ENCODE results near the gene ODF2. TPM values are rescaled to one million over a fixed set of nuclear protein-coding genes. Genes with fewer than 3 reads are reported as not detected.

The ODF2 gene
- total and polyA plus RNA-seq, 2 of the 13 experiments (the other 11 are each of a cell fraction or from before 2014, with no cell fraction given) = 9.8 to 31.3 TPM

DNA sequence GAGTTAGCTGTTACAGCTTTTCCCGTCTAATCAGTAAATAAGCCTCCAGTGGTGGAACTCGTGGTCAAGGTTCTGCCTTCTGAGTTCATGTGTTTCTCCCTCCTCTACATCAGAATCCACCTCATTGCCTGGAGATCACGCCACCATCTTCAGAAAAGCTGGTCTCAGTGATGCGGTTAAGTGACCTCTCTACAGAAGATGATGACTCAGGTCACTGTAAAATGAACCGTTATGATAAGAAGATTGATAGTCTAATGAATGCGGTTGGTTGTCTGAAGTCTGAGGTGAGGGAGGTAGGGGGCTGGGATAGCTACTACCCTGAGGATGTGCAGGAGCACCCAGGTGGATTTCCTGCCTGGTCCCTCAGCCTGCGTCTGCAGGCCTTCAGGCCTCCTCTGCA lies 13.3 kb downstream of the ODF2 start:
- no peak for ATAC-seq
- DNase-seq (ENCODE audit: low spot score) = no peak
- ChIA-PET POLR2A (no interaction called here), CTCF (ENCODE audit: low intra/inter-chr PET ratio, low total read pairs) (no interaction called here)
- H3K36me3 ChIP-seq (replicated peaks in 1 of 2; ENCODE audit: control insufficient read depth in 1 of 2, insufficient read depth in 2 of 2, low read length in 2 of 2) = peaks cover 6 to 35% of the 10 kb centered on the region in 2 experiments; a peak in 3 of 5 replicates
- H3K27ac ChIP-seq (ENCODE audit: extremely low read length, insufficient read depth, low read length) = no peak overlapping the region
- in situ Hi-C loops (cut with HindIII; ENCODE audit: extremely low pct_ligation_motif_present, low pct_unique_long_range_greater_than_20kb) = no loop called here
- WGBS (ENCODE audit: low lambda C conversion rate) = 96% methylated on average over 6 of the region's 7 CpGs
- no peaks in the 10 kb centered on the region for H3K4me1 ChIP-seq (ENCODE audit: insufficient read depth, low read length)
- no peaks in the 10 kb centered on the region for H4K20me1 ChIP-seq (ENCODE audit: insufficient read depth, low read length)
- no peak overlapping the region for H2AFZ ChIP-seq (ENCODE audit: low read length)
- no peaks in the 10 kb centered on the region for H3K27me3 ChIP-seq (ENCODE audit: control insufficient read depth in 1 of 2, insufficient read depth in 2 of 2, low read length in 2 of 2)
- H3K4me3 ChIP-seq (replicated peaks in 1 of 3; ENCODE audit: insufficient read depth in 1 of 3, low read depth in 2 of 3, low read length in 3 of 3) = no peak overlapping the region
- H3K9ac ChIP-seq (ENCODE audit: insufficient read depth, low read depth, low read length) = no peak overlapping the region
- no peaks in the 10 kb centered on the region for H3K79me2 ChIP-seq (ENCODE audit: insufficient read depth, low read length)
- TF ChIP-seq MED8 (CRISPR knock-in tag; IDR thresholded peaks at IDR 0.05; ENCODE audit: insufficient replicate concordance) (no peak), MAZ (IDR thresholded peaks at IDR 0.05; ENCODE audit: borderline replicate concordance, low read depth, low read length) (no peak), MAZ (CRISPR knock-in tag; IDR thresholded peaks at IDR 0.05; ENCODE audit: low read depth) (no peak), FOXM1 (CRISPR knock-in tag; IDR thresholded peaks at IDR 0.05) (no peak), JUNB (CRISPR knock-in tag; IDR thresholded peaks at IDR 0.05; ENCODE audit: borderline replicate concordance) (no peak), ZNF10 (CRISPR knock-in tag; IDR thresholded peaks at IDR 0.05; ENCODE audit: borderline replicate concordance, low read depth) (no peak), NFE2 (CRISPR knock-in tag; IDR thresholded peaks at IDR 0.05) (no peak), CBFB (CRISPR knock-in tag; IDR thresholded peaks at IDR 0.05) (no peak), ZBTB7A (CRISPR knock-in tag; IDR thresholded peaks at IDR 0.05) (no peak), TP53 (CRISPR knock-in tag; conservative IDR thresholded peaks at IDR 0.05) (no peak)
- TF ChIP-seq, protein P1, sequence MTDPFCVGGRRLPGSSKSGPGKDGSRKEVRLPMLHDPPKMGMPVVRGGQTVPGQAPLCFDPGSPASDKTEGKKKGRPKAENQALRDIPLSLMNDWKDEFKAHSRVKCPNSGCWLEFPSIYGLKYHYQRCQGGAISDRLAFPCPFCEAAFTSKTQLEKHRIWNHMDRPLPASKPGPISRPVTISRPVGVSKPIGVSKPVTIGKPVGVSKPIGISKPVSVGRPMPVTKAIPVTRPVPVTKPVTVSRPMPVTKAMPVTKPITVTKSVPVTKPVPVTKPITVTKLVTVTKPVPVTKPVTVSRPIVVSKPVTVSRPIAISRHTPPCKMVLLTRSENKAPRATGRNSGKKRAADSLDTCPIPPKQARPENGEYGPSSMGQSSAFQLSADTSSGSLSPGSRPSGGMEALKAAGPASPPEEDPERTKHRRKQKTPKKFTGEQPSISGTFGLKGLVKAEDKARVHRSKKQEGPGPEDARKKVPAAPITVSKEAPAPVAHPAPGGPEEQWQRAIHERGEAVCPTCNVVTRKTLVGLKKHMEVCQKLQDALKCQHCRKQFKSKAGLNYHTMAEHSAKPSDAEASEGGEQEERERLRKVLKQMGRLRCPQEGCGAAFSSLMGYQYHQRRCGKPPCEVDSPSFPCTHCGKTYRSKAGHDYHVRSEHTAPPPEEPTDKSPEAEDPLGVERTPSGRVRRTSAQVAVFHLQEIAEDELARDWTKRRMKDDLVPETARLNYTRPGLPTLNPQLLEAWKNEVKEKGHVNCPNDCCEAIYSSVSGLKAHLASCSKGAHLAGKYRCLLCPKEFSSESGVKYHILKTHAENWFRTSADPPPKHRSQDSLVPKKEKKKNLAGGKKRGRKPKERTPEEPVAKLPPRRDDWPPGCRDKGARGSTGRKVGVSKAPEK (CRISPR knock-in tag; IDR thresholded peaks at IDR 0.05; ENCODE audit: borderline replicate concordance) = no peak
- TF ChIP-seq, protein P2, sequence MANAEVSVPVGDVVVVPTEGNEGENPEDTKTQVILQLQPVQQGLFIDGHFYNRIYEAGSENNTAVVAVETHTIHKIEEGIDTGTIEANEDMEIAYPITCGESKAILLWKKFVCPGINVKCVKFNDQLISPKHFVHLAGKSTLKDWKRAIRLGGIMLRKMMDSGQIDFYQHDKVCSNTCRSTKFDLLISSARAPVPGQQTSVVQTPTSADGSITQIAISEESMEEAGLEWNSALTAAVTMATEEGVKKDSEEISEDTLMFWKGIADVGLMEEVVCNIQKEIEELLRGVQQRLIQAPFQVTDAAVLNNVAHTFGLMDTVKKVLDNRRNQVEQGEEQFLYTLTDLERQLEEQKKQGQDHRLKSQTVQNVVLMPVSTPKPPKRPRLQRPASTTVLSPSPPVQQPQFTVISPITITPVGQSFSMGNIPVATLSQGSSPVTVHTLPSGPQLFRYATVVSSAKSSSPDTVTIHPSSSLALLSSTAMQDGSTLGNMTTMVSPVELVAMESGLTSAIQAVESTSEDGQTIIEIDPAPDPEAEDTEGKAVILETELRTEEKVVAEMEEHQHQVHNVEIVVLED (CRISPR knock-in tag; IDR thresholded peaks at IDR 0.05; ENCODE audit: borderline replicate concordance) = no peak
- BruUV-seq (replicated peaks) = no TSS peak
- intact Hi-C loops (cut with micrococcal nuclease; ENCODE audit: unreplicated experiment) = no loop called here
- no peaks in the 10 kb centered on the region for H3K9me3 ChIP-seq (ENCODE audit: low read length)
- no peak overlapping the region for H3K4me2 ChIP-seq (ENCODE audit: low read depth, low read length)
- no peak for FAIRE-seq

Data from HepG2 (cell line).